Fibroblast of upper back skin (primary cell): ENCODE measurements around the gene KCNMA1.

Experiments used
- DNase-seq: peaks from one replicate; pipeline ENCODE4 v3.0.0-alpha.2; 2013

KCNMA1 gene

GRCh38 chr10:77087366-77087765, 550.2 kb downstream of the KCNMA1 start:
- peak; percentile 48 for DNase-seq

- no peak for DNase-seq
These were observed 551.5 kb downstream of the KCNMA1 start for GRCh38 chr10:77086081-77086480.

- DNase-seq, result no peak
These were observed 552.3 kb downstream of the KCNMA1 start for GRCh38 chr10:77085344-77085743.

- DNase-seq, result no peak
These were observed 553.0 kb downstream of the KCNMA1 start for GRCh38 chr10:77084431-77085144.

GRCh38 chr10:77082601-77083252, 554.9 kb downstream of the KCNMA1 start:
- DNase-seq, result no peak

GRCh38 chr10:77081481-77081891, 556.1 kb downstream of the KCNMA1 start:
- DNase-seq, result no peak

- DNase-seq, result no peak
These were observed 557.1 kb downstream of the KCNMA1 start for GRCh38 chr10:77080361-77081027.

GRCh38 chr10:77079592-77080300, 557.9 kb downstream of the KCNMA1 start:
- no peak for DNase-seq

GRCh38 chr10:77077316-77077945, 560.2 kb downstream of the KCNMA1 start:
- no peak for DNase-seq

- DNase-seq, result no peak
These were observed 561.7 kb downstream of the KCNMA1 start for GRCh38 chr10:77075926-77076325.

GRCh38 chr10:77074104-77074624, 563.4 kb downstream of the KCNMA1 start:
- DNase-seq, result no peak

GRCh38 chr10:77073663-77073960, 564.0 kb downstream of the KCNMA1 start:
- DNase-seq, result no peak

GRCh38 chr10:77072836-77073662, 564.6 kb downstream of the KCNMA1 start:
- DNase-seq, result peak; percentile 52

GRCh38 chr10:77072361-77072835, 565.2 kb downstream of the KCNMA1 start:
- DNase-seq, result peak; percentile 17

GRCh38 chr10:77071956-77072355, 565.7 kb downstream of the KCNMA1 start:
- DNase-seq, result no peak

GRCh38 chr10:77071001-77071511, 566.6 kb downstream of the KCNMA1 start:
- no peak for DNase-seq

GRCh38 chr10:77070346-77070745, 567.3 kb downstream of the KCNMA1 start:
- DNase-seq, result no peak

GRCh38 chr10:77068969-77069368, 568.6 kb downstream of the KCNMA1 start:
- DNase-seq, result no peak

- DNase-seq, result no peak
These were observed 569.3 kb downstream of the KCNMA1 start for GRCh38 chr10:77068272-77068671.

GRCh38 chr10:77062381-77062780, 575.2 kb downstream of the KCNMA1 start:
- DNase-seq, result no peak

- no peak for DNase-seq
These were observed 576.7 kb downstream of the KCNMA1 start for GRCh38 chr10:77060913-77061312.

- no peak for DNase-seq
These were observed 581.0 kb downstream of the KCNMA1 start for GRCh38 chr10:77056650-77057049.
